ENCODE measurements around the gene CRTAC1.

Gene CRTAC1

DNA sequence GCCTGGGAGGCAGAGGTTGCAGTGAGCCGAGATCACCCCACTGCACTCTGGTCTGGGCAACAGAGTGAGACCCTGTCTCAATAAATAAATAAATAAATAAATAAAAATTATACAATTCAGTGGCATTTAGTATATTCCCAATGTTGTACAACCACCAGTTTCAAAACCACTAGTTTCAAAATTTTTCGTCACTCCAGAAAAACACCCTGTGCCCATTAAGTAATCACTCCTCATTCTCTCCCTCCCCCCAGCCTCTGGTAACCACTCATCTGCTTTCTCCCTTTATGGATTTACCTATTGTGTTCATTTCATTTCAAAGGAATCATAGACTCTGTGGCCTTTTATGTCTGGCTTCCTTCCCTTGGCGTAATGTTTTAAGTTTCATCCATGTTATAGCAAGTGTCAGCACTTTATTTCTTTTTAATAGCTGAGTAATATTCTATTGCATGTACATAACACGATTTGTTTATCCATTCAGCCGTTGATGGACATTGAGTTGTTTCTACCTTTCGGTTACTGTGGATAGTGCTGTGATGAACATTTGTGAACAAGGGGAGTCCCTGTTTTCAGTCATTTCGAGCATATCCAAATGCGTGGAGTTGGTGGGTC lies 210.2 kb downstream of the CRTAC1 start:
- no peak for DNase-seq (ENCODE audit: extremely low read depth, low read depth)
- TF ChIP-seq CTCF (IDR thresholded peaks at IDR 0.05; ENCODE audit: low read depth, low read length): no peak

GRCh38 chr10:97818572-97818971 lies 211.8 kb downstream of the CRTAC1 start:
- no peak for DNase-seq (ENCODE audit: extremely low read depth, low read depth)
- TF ChIP-seq CTCF (IDR thresholded peaks at IDR 0.05; ENCODE audit: low read depth, low read length): no peak

- DNase-seq (ENCODE audit: extremely low read depth, low read depth): no peak
- no peak for TF ChIP-seq CTCF (IDR thresholded peaks at IDR 0.05; ENCODE audit: low read depth, low read length)
Observed at GRCh38 chr10:97816609-97817008, 213.8 kb downstream of the CRTAC1 start.
